Caco-2 (cell line): ENCODE measurements around the gene KCNE5. TPM values are rescaled to one million over a fixed set of nuclear protein-coding genes. Genes with fewer than 3 reads are reported as not detected.
"Not testable (repeated sequence)": the region's sequence is repeated elsewhere in the genome, so short reads cannot be mapped to it uniquely, and the experiment has no call there.

ENCODE experiments used
- Bru-seq: library from RNA; stranded (reverse); fragments of 400-500 nt; gene quantifications from one replicate; lab custom pipeline; 2021; lab: Mats Ljungman, UMichigan
- BruChase-seq, 2 experiments: library from RNA; stranded (reverse); fragments of 400-500 nt; gene quantifications; one replicate each; lab custom pipeline; 2021; lab: Mats Ljungman, UMichigan
- BruUV-seq: library from RNA; stranded (reverse); fragments of 400-500 nt; replicated peaks from 2 replicates; lab custom pipeline; 2021; lab: Mats Ljungman, UMichigan
- CTCF ChIA-PET: fragments of 300-600 bp; sonication (Branson Sonifier 250); formaldehyde crosslinking; loops from one replicate; lab custom pipeline; 2022; ENCODE audit warnings: antibody characterized with exemption; lab: Charles Lee
- POLR2A ChIA-PET: fragments of 300-600 bp; sonication (Branson Sonifier 250); formaldehyde crosslinking; loops from one replicate; lab custom pipeline; 2022; ENCODE audit warnings: antibody characterized with exemption; lab: Charles Lee
- DNase-seq, 2 experiments: peaks; one replicate each; pipeline versions ENCODE4 v3.0.0 to v3.0.0-alpha.2; 2020 to 2022
- H3K27me3 ChIP-seq: replicated peaks from 2 replicates; pipeline ENCODE4 v1.6.0; 2011; ENCODE audit warnings: low read length; ENCODE audit not compliant: control insufficient read depth, insufficient read depth
- H3K36me3 ChIP-seq: 2 replicates; pipeline ENCODE4 v1.5.1; 2011; ENCODE audit warnings: low read length; ENCODE audit not compliant: control insufficient read depth, insufficient read depth
- H3K4me1 ChIP-seq: fragments of 250-450 bp; sonication (Bioruptor Pico); 2 replicates; pipeline ENCODE4 v1.5.1; 2020; ENCODE audit warnings: mild to moderate bottlenecking
- H3K4me3 ChIP-seq: 2 replicates; pipeline ENCODE4 v1.5.1; 2011; ENCODE audit warnings: low read depth, mild to moderate bottlenecking, control low read depth, low read length
- H3K9me3 ChIP-seq: fragments of 250-450 bp; sonication (Bioruptor Pico); 2 replicates; pipeline ENCODE4 v1.5.1; 2020; ENCODE audit warnings: mild to moderate bottlenecking, moderate library complexity
- H3K27ac Mint-ChIP-seq: one replicate; pipeline ENCODE4 v1.8.0; 2022; ENCODE audit warnings: mixed read lengths; ENCODE audit not compliant: unreplicated experiment
- H3K27me3 Mint-ChIP-seq: one replicate; pipeline ENCODE4 v1.8.0; 2022; ENCODE audit warnings: mixed read lengths; ENCODE audit not compliant: insufficient read depth, unreplicated experiment
- H3K36me3 Mint-ChIP-seq: one replicate; pipeline ENCODE4 v1.8.0; 2022; ENCODE audit warnings: mild to moderate bottlenecking, mixed read lengths; ENCODE audit not compliant: insufficient read depth, unreplicated experiment
- H3K4me1 Mint-ChIP-seq: one replicate; pipeline ENCODE4 v1.8.0; 2022; ENCODE audit warnings: low read depth, mixed read lengths; ENCODE audit not compliant: unreplicated experiment
- H3K4me3 Mint-ChIP-seq: one replicate; pipeline ENCODE4 v1.8.0; 2022; ENCODE audit warnings: mild to moderate bottlenecking, moderate library complexity, mixed read lengths; ENCODE audit not compliant: unreplicated experiment
- H3K9me3 Mint-ChIP-seq: one replicate; pipeline ENCODE4 v1.8.0; 2022; ENCODE audit warnings: mixed read lengths; ENCODE audit not compliant: unreplicated experiment
- CTCF ChIP-seq, 2 experiments: fragments of 200-600 bp in 1 of 2; IDR thresholded peaks; 1 replicate in 1 of 2; 2 replicates in 1 of 2; pipeline versions ENCODE4 v1.5.1 to v1.8.0; 2011 to 2022; ENCODE audit warnings: antibody characterized with exemption in 1 of 2, control low read depth in 1 of 2, inconsistent platforms in 1 of 2, low read depth in 1 of 2, low read length in 1 of 2, mild to moderate bottlenecking in 1 of 2, moderate library complexity in 1 of 2; ENCODE audit not compliant: insufficient read depth in 1 of 2, severe bottlenecking in 1 of 2, unreplicated experiment in 1 of 2
- intact Hi-C: fragments of 100-400 bp; cut with micrococcal nuclease; formaldehyde crosslinking; loops from one replicate; pipeline ENCODE4 v1.10.0; 2022; ENCODE audit not compliant: unreplicated experiment
- long read RNA-seq: library from polyadenylated mRNA; stranded (forward); transcript quantifications from one replicate; pipeline ENCODE4 v2.0.0, GENCODE V29; 2022
- total RNA-seq: library from RNA; stranded (reverse); gene quantifications from 2 replicates; pipeline ENCODE4 v1.2.3, GENCODE V29; 2022

Gene KCNE5, protein sequence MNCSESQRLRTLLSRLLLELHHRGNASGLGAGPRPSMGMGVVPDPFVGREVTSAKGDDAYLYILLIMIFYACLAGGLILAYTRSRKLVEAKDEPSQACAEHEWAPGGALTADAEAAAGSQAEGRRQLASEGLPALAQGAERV
- total RNA-seq (0.20 TPM in 1 of 2 replicates, not detected in the other), Bru-seq, nascent RNA (percentile 32 among the genes with signal in this experiment), BruChase-seq, experiment 1, labeled RNA remaining after a 2-hour chase (percentile 36 among the genes with signal in this experiment), BruChase-seq, experiment 2, labeled RNA remaining after a 6-hour chase (percentile 36 among the genes with signal in this experiment)
- long read RNA-seq, result 0 reads

DNA sequence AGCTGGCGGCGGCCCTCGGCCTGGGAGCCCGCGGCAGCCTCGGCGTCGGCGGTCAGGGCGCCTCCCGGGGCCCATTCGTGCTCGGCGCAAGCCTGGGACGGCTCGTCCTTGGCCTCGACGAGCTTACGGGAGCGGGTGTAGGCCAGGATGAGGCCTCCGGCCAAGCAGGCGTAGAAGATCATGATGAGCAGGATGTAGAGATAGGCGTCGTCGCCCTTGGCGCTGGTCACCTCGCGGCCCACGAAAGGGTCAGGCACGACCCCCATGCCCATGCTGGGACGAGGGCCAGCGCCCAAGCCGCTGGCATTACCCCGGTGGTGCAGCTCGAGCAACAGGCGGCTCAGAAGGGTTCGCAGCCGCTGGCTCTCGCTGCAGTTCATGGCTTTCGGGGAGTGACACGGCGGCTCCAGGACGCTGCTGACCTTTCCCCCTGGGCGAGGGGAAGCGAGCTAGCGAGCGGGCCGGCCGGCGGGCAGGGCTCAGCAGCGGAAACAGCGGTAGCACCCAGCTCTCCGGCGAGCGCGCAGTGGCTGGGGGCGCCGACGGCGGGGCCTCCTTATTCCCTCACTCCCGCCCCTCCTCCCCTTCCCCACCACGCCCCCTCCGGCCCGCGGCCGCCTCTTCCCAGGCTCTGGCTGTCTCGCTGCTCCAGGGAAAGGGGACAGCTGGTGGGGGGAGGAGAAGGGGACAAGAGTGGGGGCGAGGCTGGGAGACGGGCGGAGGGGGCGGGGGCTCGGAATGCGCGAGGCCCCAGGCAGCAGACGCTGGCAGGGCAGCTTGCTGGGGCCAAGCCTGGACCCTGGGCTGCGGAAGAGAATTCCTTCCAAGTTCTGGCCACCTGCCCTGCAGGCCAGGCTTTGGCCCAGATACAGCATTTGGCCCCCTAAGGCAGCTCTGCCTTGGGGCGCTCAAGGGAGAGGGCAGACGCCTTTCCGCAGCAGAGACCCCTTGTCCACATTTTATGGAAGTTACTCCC lies at the start of gene KCNE5:
KCNE5 (minus strand) TSS at position 532 of the 976 bp plus-strand sequence; CDS start at position 380, 152 bp downstream.
- Histone ChIP-seq H3K4me3 (no peak within 1 kb of the TSS), H3K4me1 (no peaks in the 10 kb centered on the region), H3K27me3 (no peaks in the 10 kb centered on the region), H3K36me3 (no peaks in the 10 kb centered on the region), H3K9me3 (no peaks in the 10 kb centered on the region)
- no peak for DNase-seq
- POLR2A ChIA-PET, result no interaction called here
- BruUV-seq, result no TSS peak
- CTCF ChIA-PET, result no interaction called here
- H3K4me1 Mint-ChIP-seq, result no peaks in the 10 kb centered on the region
- TF ChIP-seq CTCF (IDR thresholded peaks at IDR 0.05; ENCODE audit: insufficient read depth in 1 of 2, low read depth in 1 of 2, low read length in 1 of 2, severe bottlenecking in 1 of 2, unreplicated experiment in 1 of 2), result no peak
- no peak within 1 kb of the TSS for H3K27ac Mint-ChIP-seq
- intact Hi-C loops, result no loop called here
- H3K27me3 Mint-ChIP-seq, result no peaks in the 10 kb centered on the region
- no peak within 1 kb of the TSS for H3K4me3 Mint-ChIP-seq
- no peaks in the 10 kb centered on the region for H3K36me3 Mint-ChIP-seq
- H3K9me3 Mint-ChIP-seq, result peaks cover 11% of the 10 kb centered on the region

GRCh38 chrX:109672239-109672638 lies 47.3 kb upstream of the KCNE5 start:
- ChIA-PET CTCF (no interaction called here), POLR2A (no interaction called here)
- Mint-ChIP-seq H3K27me3 (no peaks in the 10 kb centered on the region), H3K9me3 (no peaks in the 10 kb centered on the region), H3K4me3 (no peak overlapping the region), H3K4me1 (no peaks in the 10 kb centered on the region), H3K36me3 (peaks cover 6% of the 10 kb centered on the region), H3K27ac (no peak overlapping the region)
- Histone ChIP-seq H3K36me3 (no peaks in the 10 kb centered on the region), H3K4me3 (no peak overlapping the region), H3K27me3 (no peaks in the 10 kb centered on the region), H3K9me3 (no peaks in the 10 kb centered on the region), H3K4me1 (no peaks in the 10 kb centered on the region)
- DNase-seq, result no peak
- TF ChIP-seq CTCF (IDR thresholded peaks at IDR 0.05; ENCODE audit: insufficient read depth in 1 of 2, low read depth in 1 of 2, low read length in 1 of 2, severe bottlenecking in 1 of 2, unreplicated experiment in 1 of 2), result no peak
- intact Hi-C loops, result no loop called here
- no TSS peak for BruUV-seq

- H3K27ac Mint-ChIP-seq, BruUV-seq, H3K4me1 Mint-ChIP-seq, H3K36me3 ChIP-seq, DNase-seq, intact Hi-C loops, H3K9me3 Mint-ChIP-seq, H3K9me3 ChIP-seq, H3K36me3 Mint-ChIP-seq, H3K27me3 Mint-ChIP-seq, CTCF ChIA-PET, H3K27me3 ChIP-seq, POLR2A ChIA-PET, H3K4me3 ChIP-seq, H3K4me1 ChIP-seq, H3K4me3 Mint-ChIP-seq: not testable (repeated sequence)
These were observed 46.2 kb upstream of the KCNE5 start for GRCh38 chrX:109671170-109671569.
